Measurements from ENCODE around the gene TTC21A. TPM values are rescaled to one million over a fixed set of nuclear protein-coding genes. Genes with fewer than 3 reads are reported as not detected.

The TTC21A gene
- total RNA-seq, 1 donor = 3.8 TPM

- no peak for DNase-seq (ENCODE audit: low read depth)
- TF ChIP-seq, protein P1, sequence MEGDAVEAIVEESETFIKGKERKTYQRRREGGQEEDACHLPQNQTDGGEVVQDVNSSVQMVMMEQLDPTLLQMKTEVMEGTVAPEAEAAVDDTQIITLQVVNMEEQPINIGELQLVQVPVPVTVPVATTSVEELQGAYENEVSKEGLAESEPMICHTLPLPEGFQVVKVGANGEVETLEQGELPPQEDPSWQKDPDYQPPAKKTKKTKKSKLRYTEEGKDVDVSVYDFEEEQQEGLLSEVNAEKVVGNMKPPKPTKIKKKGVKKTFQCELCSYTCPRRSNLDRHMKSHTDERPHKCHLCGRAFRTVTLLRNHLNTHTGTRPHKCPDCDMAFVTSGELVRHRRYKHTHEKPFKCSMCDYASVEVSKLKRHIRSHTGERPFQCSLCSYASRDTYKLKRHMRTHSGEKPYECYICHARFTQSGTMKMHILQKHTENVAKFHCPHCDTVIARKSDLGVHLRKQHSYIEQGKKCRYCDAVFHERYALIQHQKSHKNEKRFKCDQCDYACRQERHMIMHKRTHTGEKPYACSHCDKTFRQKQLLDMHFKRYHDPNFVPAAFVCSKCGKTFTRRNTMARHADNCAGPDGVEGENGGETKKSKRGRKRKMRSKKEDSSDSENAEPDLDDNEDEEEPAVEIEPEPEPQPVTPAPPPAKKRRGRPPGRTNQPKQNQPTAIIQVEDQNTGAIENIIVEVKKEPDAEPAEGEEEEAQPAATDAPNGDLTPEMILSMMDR (IDR thresholded peaks at IDR 0.05; ENCODE audit: insufficient read depth, low read length) = no peak
- H3K4me3 ChIP-seq (ENCODE audit: low read depth, low read length) = no peak overlapping the region
Observed at GRCh38 chr3:39184968-39185285, 77.4 kb downstream of the TTC21A start.

DNA sequence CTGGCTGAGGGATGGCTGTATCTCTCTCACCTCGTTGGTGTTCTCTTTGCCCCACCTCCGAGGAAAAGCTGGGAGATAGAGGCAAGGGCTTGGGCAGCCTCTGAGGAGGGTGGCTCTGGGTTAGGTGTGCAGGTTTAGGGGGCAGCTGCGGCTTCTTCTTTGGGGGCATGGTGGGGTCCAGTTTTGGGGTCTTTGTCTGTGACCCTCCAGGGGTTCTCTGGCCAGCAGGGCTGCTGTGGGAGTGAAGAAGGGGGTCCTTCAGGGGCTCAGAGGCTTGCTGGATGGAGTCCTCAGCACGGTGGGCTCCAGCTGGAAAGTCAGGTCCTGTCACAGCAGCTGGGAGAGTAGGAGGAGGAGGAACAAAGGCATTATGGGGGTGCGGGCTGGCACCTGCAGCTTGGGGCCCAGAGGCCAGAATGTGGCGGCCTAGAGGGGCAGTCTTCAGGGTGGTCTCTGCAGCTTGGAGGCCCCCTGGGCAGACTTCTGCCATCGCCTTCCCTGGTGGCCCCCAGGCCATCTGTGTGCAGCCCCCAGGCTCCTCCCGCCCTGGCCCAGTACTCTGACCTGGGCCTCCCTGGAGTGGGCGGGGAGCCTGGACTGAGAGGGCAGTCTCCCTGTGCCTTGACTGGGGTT lies 78.0 kb downstream of the TTC21A start:
- TF ChIP-seq, protein P1 (IDR thresholded peaks at IDR 0.05; ENCODE audit: insufficient read depth, low read length) = no peak
- no peak for DNase-seq (ENCODE audit: low read depth)

GRCh38 chr3:39185959-39186691 lies 78.6 kb downstream of the TTC21A start:
- no peak overlapping the region for H3K4me3 ChIP-seq (ENCODE audit: low read depth, low read length)
- DNase-seq (ENCODE audit: low read depth) = no peak
- TF ChIP-seq, protein P1 (IDR thresholded peaks at IDR 0.05; ENCODE audit: insufficient read depth, low read length) = no peak

More for the DNA sequence above, 78.0 kb downstream of the TTC21A start:
- H3K4me3 ChIP-seq (ENCODE audit: low read depth, low read length) = no peak overlapping the region

DNA sequence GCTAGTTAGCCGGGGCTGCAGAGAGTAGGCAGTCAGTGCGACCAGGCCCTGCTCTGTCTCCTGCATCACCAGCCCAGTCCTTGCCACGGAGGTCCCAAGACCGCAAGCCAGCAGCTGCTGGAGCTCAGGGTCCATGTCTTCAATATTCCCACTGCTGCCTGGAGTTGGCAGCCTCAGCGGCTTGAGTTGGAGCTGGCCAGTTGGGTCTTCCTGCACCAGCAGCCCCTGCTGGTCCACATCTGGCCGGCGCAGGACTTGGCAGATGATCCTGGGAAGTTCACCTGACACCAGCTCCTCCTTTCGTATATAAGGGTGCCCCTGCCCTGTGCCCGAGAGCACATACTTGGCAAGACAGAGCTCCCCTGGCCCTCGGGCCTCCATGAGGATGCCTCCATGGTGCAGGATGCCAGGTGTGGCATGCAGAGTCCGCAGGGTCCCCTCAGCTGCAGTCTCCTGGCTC lies 79.2 kb downstream of the TTC21A start:
- TF ChIP-seq, protein P1 (IDR thresholded peaks at IDR 0.05; ENCODE audit: insufficient read depth, low read length) = no peak
- H3K4me3 ChIP-seq (ENCODE audit: low read depth, low read length) = no peak overlapping the region
- no peak for DNase-seq (ENCODE audit: low read depth)

GRCh38 chr3:39187372-39188155 lies 80.1 kb downstream of the TTC21A start:
- no peak for DNase-seq (ENCODE audit: low read depth)
- TF ChIP-seq, protein P1 (IDR thresholded peaks at IDR 0.05; ENCODE audit: insufficient read depth, low read length) = no peak

More at GRCh38 chr3:39187372-39188155, 80.1 kb downstream of the TTC21A start:
- no peak overlapping the region for H3K4me3 ChIP-seq (ENCODE audit: low read depth, low read length)

Small RNA genes lying within 50 kb of the gene (small RNA-seq; reads per million reads assigned to genes)
- not detected for gene RF00017

Other genes with a start within 250 kb of the TTC21A start
- gene SCN11A, start 55.7 kb upstream of the TTC21A start, total RNA-seq (ENCODE audit: low replicate concordance) = under 0.01 and 0.25 TPM in 2 replicates
- 30.1 and 41.3 TPM in 2 replicates for gene WDR48, start 55.7 kb upstream of the TTC21A start, total RNA-seq (ENCODE audit: low replicate concordance)
- 24.0 and 29.7 TPM in 2 replicates for gene GORASP1, start 53 bp upstream of the TTC21A start, total RNA-seq (ENCODE audit: low replicate concordance)
- 1.9 and 6.4 TPM in 2 replicates for gene CSRNP1, start 45.9 kb downstream of the TTC21A start, total RNA-seq (ENCODE audit: low replicate concordance)
- 0.09 TPM in 1 of 2 replicates, not detected in the other for gene XIRP1, start 84.9 kb downstream of the TTC21A start, total RNA-seq (ENCODE audit: low replicate concordance)
- gene CX3CR1, start 172.4 kb downstream of the TTC21A start, total RNA-seq (ENCODE audit: low replicate concordance) = not detected in 2 replicates
- not detected in 2 replicates for gene CCR8, start 222.0 kb downstream of the TTC21A start, total RNA-seq (ENCODE audit: low replicate concordance)